GM19099 (cell line): ENCODE data around the gene AK3.

Experiments
- POLR2A ChIP-seq: IDR thresholded peaks from 3 replicates; pipeline ENCODE4 v1.6.1; 2011; ENCODE audit warnings: low read depth; ENCODE audit not compliant: insufficient read length; ENCODE audit errors: extremely low read depth

The AK3 gene

GRCh38 chr9:4689687-4690104 is 51.3 kb downstream of the AK3 start:
- TF ChIP-seq POLR2A = no peak

- TF ChIP-seq POLR2A = no peak
Measured at GRCh38 chr9:4689021-4689420, 52.0 kb downstream of the AK3 start.

- no peak for TF ChIP-seq POLR2A
Measured at GRCh38 chr9:4686584-4686983, 54.4 kb downstream of the AK3 start.

DNA sequence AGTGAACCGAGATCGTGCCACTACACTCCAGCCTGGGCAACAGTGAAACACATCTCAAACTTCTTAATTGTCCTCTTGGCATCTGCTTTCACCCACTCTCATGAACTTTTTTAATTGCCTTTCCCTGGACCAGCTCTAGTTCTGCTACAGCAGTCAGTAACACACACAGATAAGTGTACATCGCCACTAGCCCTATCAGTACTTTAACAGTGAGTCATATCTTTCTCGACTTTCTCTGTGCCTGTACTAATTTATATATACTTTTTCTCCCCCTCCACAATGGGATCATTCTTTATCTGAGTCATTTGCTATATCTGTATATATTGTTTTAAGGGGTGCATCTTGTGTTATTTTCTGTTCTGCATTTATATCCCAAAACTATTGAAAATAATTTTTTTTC is 54.9 kb downstream of the AK3 start:
- TF ChIP-seq POLR2A = no peak

- TF ChIP-seq POLR2A = no peak
Measured at GRCh38 chr9:4684820-4685219, 56.2 kb downstream of the AK3 start.

GRCh38 chr9:4680750-4681149 is 60.3 kb downstream of the AK3 start:
- TF ChIP-seq POLR2A = no peak

GRCh38 chr9:4680173-4680525 is 60.9 kb downstream of the AK3 start:
- no peak for TF ChIP-seq POLR2A

- TF ChIP-seq POLR2A = peak; percentile 98
Measured at GRCh38 chr9:4679268-4680172, 61.5 kb downstream of the AK3 start, which contains the start of gene CDC37L1. Gene CDC37L1, plus strand, starts transcription at chr9:4679569. Its CDS starts 199 bp downstream, at chr9:4679768.

GRCh38 chr9:4678679-4679267 is 62.2 kb downstream of the AK3 start:
- TF ChIP-seq POLR2A = no peak

DNA sequence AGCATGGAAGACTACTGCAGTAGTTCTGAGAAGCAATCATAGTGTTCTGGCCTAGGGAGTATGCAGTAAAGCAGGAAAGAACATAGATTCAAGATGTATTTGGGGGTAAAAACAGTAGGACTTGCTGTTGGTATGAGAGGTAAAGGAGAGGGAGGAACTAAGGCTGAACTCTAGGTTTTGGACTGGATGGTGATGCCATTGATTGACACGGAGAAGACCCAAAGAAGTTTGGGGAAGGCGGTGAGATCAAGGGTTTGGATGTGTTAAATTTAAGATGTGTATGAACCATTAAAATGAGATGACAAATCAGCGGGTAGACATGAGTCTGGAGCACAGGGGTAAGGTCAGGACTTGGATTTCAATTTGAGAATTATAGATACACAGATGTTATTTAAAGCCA is 63.6 kb downstream of the AK3 start:
- TF ChIP-seq POLR2A = no peak

DNA sequence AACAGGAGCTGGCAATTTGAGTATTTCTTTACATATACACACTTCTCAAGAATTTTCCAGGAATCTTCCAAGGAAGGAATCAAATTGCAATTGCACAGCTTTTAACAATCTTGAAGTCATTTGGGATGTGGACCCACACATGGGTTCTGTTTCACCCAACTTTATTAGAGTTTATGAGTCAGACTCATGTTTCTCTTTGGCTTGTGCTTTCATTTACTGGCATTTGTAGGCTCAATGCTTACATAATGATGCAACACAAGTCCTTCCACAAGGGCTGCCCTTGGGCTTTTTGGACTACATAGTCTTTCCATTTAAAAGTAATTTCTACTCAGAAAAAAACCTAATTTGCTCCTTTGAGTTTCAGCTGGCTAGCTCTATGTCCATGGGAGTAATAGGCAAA is 66.2 kb downstream of the AK3 start:
- TF ChIP-seq POLR2A = no peak

DNA sequence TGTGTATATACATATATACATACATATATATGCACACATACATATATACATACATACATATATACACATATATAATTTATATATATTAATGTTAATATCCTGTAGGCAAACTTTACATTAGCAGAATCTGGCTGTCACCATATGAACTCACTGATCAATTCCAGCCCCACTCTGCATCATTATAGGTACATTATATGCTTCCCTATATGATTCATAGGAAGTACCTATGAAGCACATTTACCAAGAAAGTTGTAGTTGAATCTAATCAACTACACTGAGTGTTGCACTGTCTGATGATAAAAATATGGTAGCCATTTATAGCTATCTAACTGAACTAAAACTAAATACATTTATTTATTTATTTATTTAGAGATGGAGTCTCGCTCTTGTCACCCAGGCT is 69.3 kb downstream of the AK3 start:
- TF ChIP-seq POLR2A = no peak

DNA sequence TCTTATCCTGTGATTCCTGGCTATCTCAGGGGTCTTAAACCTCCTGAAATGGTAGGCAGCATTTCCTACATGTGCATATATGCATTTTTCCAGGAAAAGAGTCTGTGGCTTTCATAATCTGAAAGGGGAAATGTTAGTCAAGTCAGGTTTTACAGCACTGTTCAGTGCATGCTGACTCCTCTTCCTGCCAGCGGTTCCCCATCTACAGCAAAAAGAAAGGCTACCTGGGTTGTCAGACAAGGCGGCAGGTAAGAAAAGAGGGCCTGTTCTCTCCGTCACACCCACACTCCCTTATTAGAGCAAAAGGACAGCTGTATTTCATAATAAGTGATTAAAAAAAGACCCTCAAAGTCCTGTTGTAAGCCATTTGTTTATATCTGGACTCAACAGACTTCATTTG is 70.4 kb downstream of the AK3 start:
- no peak for TF ChIP-seq POLR2A

DNA sequence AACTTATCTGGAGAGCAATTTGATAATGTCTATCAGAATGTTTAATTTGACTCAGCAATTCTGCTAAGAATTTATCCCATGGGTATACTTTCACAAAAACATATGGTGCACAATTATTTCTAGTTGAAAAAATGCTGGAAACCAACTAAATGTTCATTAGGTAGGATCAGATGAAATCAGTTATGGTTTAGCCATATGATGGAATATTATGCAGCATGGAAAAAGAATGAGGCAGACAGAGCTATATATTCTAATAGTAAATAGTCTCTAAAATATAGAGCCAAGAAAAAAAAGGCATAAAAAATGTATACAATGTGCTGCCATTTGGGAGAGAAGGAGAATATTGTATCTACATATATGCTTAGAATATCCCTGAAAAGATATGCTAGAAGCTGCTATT is 71.1 kb downstream of the AK3 start:
- no peak for TF ChIP-seq POLR2A

DNA sequence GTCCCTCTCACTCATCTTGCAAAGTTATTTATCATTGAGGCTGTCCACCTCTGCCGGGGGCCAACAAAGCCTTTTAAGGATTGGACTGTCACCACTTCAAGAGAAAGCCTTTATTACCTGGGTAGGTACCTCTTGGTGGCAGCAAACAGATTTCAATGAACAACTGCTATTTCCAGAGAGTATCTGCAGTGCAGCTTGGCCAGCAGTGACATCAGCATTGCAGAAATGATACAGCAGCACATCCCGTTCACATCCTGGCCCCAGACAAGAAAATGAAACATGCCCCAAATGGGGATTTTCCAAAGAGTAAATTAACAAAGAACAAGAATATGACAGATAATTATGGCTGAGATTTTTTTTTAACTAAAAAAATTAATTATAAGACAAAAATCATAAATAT is 72.4 kb downstream of the AK3 start:
- no peak for TF ChIP-seq POLR2A

GRCh38 chr9:4667681-4668080 is 73.3 kb downstream of the AK3 start:
- no peak for TF ChIP-seq POLR2A
